ENCODE results near the gene MUSK. TPM values are rescaled to one million over a fixed set of nuclear protein-coding genes. Genes with fewer than 3 reads are reported as not detected.
A peak's percentile ranks its signal among the peaks of the same experiment; 100 is the strongest.

The MUSK gene
- total and polyA plus RNA-seq, 2 donors (not counting 3 experiments of a cell fraction or from before 2014, with no cell fraction given): 0.08 TPM; not detected in 1

DNA sequence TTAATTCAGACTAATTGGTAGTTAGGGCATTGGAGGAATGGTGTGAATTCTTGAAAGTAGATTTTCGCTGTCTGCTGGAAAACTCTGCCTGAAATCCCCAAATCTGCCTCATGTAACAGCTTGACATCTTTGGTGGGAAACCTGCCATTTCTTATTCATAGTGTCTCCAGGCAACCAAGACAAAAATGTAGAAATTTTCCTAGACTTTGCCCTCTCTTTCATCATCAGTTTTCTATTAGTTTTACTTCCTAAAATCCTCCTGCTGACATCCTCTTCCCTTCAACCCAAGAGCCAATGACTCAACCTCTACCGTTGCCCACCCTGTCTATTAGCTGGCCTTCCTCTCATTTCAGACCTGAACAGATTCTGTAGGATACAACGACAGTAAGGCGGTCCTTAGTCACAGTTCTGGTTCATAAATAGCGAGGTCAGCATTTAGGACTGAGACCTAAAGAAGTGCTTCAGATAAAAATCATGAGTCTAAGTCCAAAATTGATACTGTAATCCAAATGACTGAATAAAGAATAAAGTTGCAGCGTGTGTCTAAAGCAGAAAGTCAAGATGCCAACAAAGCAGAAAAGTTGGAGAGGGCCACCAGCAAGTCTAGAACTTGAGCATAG lies 133.9 kb downstream of the MUSK start:
- Histone ChIP-seq H3K27ac (ENCODE audit: insufficient read depth, low read depth, low read length) (no peak overlapping the region), H3K79me2 (ENCODE audit: control insufficient read depth, insufficient read depth, low read length) (no peaks in the 10 kb centered on the region), H3K4me3 (replicated peaks in 1 of 3; ENCODE audit: insufficient read depth in 1 of 3, low read depth in 1 of 3, low read length in 3 of 3) (no peak overlapping the region), H2AFZ (ENCODE audit: low read depth, low read length) (peak overlapping the region; percentile 41), H3K4me1 (ENCODE audit: control insufficient read depth, extremely low read depth, insufficient read depth, low read length) (peaks cover 9% of the 10 kb centered on the region), H3K9me3 (replicated peaks; ENCODE audit: control insufficient read depth, insufficient read depth, low read length) (no peaks in the 10 kb centered on the region), H3K36me3 (ENCODE audit: control insufficient read depth in 2 of 2, extremely low read depth in 1 of 2, insufficient read depth in 2 of 2, low read length in 2 of 2) (no peaks in the 10 kb centered on the region), H3K9ac (replicated peaks; ENCODE audit: extremely low read depth, insufficient read depth, low read length) (no peak overlapping the region), H3K4me2 (ENCODE audit: insufficient read depth, low read length) (no peak overlapping the region), H4K20me1 (replicated peaks; ENCODE audit: control insufficient read depth, extremely low read depth, insufficient read depth, low read length) (no peaks in the 10 kb centered on the region), H3K9me1 (replicated peaks; ENCODE audit: control insufficient read depth, extremely low read depth, insufficient read depth, low read length) (no peaks in the 10 kb centered on the region), H3K27me3 (ENCODE audit: control insufficient read depth in 2 of 2, insufficient read depth in 2 of 2, low read length in 2 of 2) (no peaks in the 10 kb centered on the region)
- ChIA-PET CTCF (no interaction called here), POLR2A (no interaction called here)
- DNase-seq (ENCODE audit: low read depth, low spot score) (no peak), FAIRE-seq (no peak)
- dilution Hi-C loops (cut with MboI; ENCODE audit: extremely low pct_ligation_motif_present, low sequenced_read_pairs) (no loop called here), intact Hi-C loops (cut with micrococcal nuclease) (no loop called here)
- no TSS peak for BruUV-seq (replicated peaks)
- TF ChIP-seq, protein P1, sequence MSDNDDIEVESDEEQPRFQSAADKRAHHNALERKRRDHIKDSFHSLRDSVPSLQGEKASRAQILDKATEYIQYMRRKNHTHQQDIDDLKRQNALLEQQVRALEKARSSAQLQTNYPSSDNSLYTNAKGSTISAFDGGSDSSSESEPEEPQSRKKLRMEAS (IDR thresholded peaks at IDR 0.05; ENCODE audit: insufficient read depth, insufficient read length): no peak
- TF ChIP-seq GATA2 (IDR thresholded peaks at IDR 0.05; ENCODE audit: insufficient read depth, insufficient read length, low read depth, low read length) (no peak), POLR2A (IDR thresholded peaks at IDR 0.05; ENCODE audit: low read depth, low read length) (no peak), JUN (IDR thresholded peaks at IDR 0.05; ENCODE audit: borderline replicate concordance, insufficient read depth, insufficient read length, low read depth) (no peak), EZH2 (IDR thresholded peaks at IDR 0.05; ENCODE audit: borderline replicate concordance, low read depth, low read length, severe bottlenecking) (no peak)

DNA sequence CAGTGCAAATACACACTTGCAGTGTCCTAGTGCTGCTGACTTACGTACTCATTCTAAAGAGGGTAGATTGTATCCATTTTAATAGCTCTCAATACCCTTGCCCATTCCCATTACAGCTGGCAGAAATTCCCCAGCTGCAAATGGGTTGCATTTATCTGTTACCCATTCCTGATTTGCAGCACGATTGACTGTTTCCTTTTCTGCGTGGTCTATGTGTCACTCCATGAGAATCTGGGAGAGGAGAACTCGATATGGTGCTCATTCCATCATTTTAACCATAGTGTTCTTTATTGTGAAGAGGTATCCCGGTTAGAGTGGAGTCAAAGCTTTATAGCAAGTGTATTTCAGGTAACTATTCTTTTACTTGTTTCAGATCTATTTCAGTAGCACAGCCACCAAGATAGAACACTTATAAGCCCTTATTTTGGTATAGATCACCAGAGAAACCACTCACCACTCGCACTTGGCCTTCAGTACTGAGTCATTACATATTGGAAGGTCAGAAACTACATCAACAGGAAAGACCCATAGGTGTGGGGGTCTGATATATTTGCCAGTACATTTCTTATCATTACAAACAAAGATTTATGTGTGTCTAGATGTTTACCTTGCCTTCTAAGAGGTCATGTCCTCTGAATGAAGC lies 139.5 kb downstream of the MUSK start:
- FAIRE-seq: no peak
- Histone ChIP-seq H4K20me1 (replicated peaks; ENCODE audit: control insufficient read depth, extremely low read depth, insufficient read depth, low read length) (no peaks in the 10 kb centered on the region), H3K4me3 (replicated peaks in 1 of 3; ENCODE audit: insufficient read depth in 1 of 3, low read depth in 1 of 3, low read length in 3 of 3) (no peak overlapping the region), H3K27ac (ENCODE audit: insufficient read depth, low read depth, low read length) (no peak overlapping the region), H3K9me3 (replicated peaks; ENCODE audit: control insufficient read depth, insufficient read depth, low read length) (no peaks in the 10 kb centered on the region), H3K36me3 (ENCODE audit: control insufficient read depth in 2 of 2, extremely low read depth in 1 of 2, insufficient read depth in 2 of 2, low read length in 2 of 2) (no peaks in the 10 kb centered on the region), H3K27me3 (ENCODE audit: control insufficient read depth in 2 of 2, insufficient read depth in 2 of 2, low read length in 2 of 2) (no peaks in the 10 kb centered on the region), H3K9ac (replicated peaks; ENCODE audit: extremely low read depth, insufficient read depth, low read length) (no peak overlapping the region), H3K4me1 (ENCODE audit: control insufficient read depth, extremely low read depth, insufficient read depth, low read length) (no peaks in the 10 kb centered on the region), H3K9me1 (replicated peaks; ENCODE audit: control insufficient read depth, extremely low read depth, insufficient read depth, low read length) (no peaks in the 10 kb centered on the region), H2AFZ (ENCODE audit: low read depth, low read length) (no peak overlapping the region), H3K4me2 (ENCODE audit: insufficient read depth, low read length) (no peak overlapping the region), H3K79me2 (ENCODE audit: control insufficient read depth, insufficient read depth, low read length) (no peaks in the 10 kb centered on the region)
- intact Hi-C loops (cut with micrococcal nuclease): no loop called here
- DNase-seq (ENCODE audit: low read depth, low spot score): no peak
- TF ChIP-seq POLR2AphosphoS5 (IDR thresholded peaks at IDR 0.05; ENCODE audit: insufficient read depth, low read depth, low read length) (no peak), MYC (IDR thresholded peaks at IDR 0.05; ENCODE audit: low read depth, low read length) (no peak), GATA2 (IDR thresholded peaks at IDR 0.05; ENCODE audit: insufficient read depth, insufficient read length, low read depth, low read length) (no peak), POLR2A (IDR thresholded peaks at IDR 0.05; ENCODE audit: low read depth, low read length) (no peak), EZH2 (IDR thresholded peaks at IDR 0.05; ENCODE audit: borderline replicate concordance, low read depth, low read length, severe bottlenecking) (no peak), JUN (IDR thresholded peaks at IDR 0.05; ENCODE audit: borderline replicate concordance, insufficient read depth, insufficient read length, low read depth) (no peak), FOS (IDR thresholded peaks at IDR 0.05; ENCODE audit: borderline replicate concordance, insufficient read depth, low read length) (no peak)
- TF ChIP-seq, protein P1 (IDR thresholded peaks at IDR 0.05; ENCODE audit: insufficient read depth, insufficient read length): no peak
- TF ChIP-seq, protein P2, sequence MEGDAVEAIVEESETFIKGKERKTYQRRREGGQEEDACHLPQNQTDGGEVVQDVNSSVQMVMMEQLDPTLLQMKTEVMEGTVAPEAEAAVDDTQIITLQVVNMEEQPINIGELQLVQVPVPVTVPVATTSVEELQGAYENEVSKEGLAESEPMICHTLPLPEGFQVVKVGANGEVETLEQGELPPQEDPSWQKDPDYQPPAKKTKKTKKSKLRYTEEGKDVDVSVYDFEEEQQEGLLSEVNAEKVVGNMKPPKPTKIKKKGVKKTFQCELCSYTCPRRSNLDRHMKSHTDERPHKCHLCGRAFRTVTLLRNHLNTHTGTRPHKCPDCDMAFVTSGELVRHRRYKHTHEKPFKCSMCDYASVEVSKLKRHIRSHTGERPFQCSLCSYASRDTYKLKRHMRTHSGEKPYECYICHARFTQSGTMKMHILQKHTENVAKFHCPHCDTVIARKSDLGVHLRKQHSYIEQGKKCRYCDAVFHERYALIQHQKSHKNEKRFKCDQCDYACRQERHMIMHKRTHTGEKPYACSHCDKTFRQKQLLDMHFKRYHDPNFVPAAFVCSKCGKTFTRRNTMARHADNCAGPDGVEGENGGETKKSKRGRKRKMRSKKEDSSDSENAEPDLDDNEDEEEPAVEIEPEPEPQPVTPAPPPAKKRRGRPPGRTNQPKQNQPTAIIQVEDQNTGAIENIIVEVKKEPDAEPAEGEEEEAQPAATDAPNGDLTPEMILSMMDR (IDR thresholded peaks at IDR 0.05; ENCODE audit: extremely low read depth in 1 of 2, insufficient read depth in 1 of 2, low read depth in 1 of 2, low read length in 2 of 2): no peak
- dilution Hi-C loops (cut with MboI; ENCODE audit: extremely low pct_ligation_motif_present, low sequenced_read_pairs): no loop called here
- BruUV-seq (replicated peaks): no TSS peak
- POLR2A ChIA-PET: no interaction called here
- CTCF ChIA-PET: no interaction called here

All from endothelial cell of umbilical vein (primary cell).